HEK293 (cell line): ENCODE results near the gene LSM2.
A peak's percentile ranks its signal among the peaks of the same experiment; 100 is the strongest.

Experiments used
- PBX3 ChIP-seq: sonication (generic); formaldehyde crosslinking; IDR thresholded peaks from 2 replicates; pipeline ENCODE4 v1.8.1; 2022; ENCODE audit warnings: mild to moderate bottlenecking, moderate library complexity, missing genetic modification reagents
- REST ChIP-seq: fragments of 450-650 bp; formaldehyde crosslinking; IDR thresholded peaks from 2 replicates; pipeline ENCODE4 v1.5.1; 2016; ENCODE audit warnings: missing biosample characterization, missing genetic modification characterization
- TCF7L2 ChIP-seq: IDR thresholded peaks from 2 replicates; pipeline ENCODE4 v1.6.1; 2011; ENCODE audit warnings: low read depth, mild to moderate bottlenecking, inconsistent platforms, low read length, moderate library complexity, borderline replicate concordance
- ZNF221 ChIP-seq: fragments of 450-650 bp; formaldehyde crosslinking; IDR thresholded peaks from 2 replicates; pipeline ENCODE4 v1.5.1; 2017; ENCODE audit warnings: missing biosample characterization, missing genetic modification characterization, borderline replicate concordance
- ZNF37A ChIP-seq: fragments of 450-650 bp; IDR thresholded peaks from 2 replicates; pipeline ENCODE4 v1.5.1; 2018; ENCODE audit warnings: missing biosample characterization, missing genetic modification characterization
- ZNF514 ChIP-seq: fragments of 450-650 bp; formaldehyde crosslinking; IDR thresholded peaks from 2 replicates; pipeline ENCODE4 v1.5.1; 2016; ENCODE audit warnings: missing biosample characterization, missing genetic modification characterization
- ZNF549 ChIP-seq: fragments of 450-650 bp; IDR thresholded peaks from 2 replicates; pipeline ENCODE4 v1.5.1; 2018; ENCODE audit warnings: missing biosample characterization, missing genetic modification characterization, mild to moderate bottlenecking, inconsistent platforms, moderate library complexity
- ZSCAN30 ChIP-seq: fragments of 450-650 bp; IDR thresholded peaks from 2 replicates; pipeline ENCODE4 v1.5.1; 2018; ENCODE audit warnings: missing biosample characterization, mild to moderate bottlenecking, missing genetic modification characterization, moderate library complexity

GRCh38 chr6:31834367-31835250 is 27.8 kb upstream of the LSM2 start:
- no peak for TF ChIP-seq ZNF549 (tag by site-specific recombination)
- no peak; the same call in 1 of the 2 replicates for TF ChIP-seq PBX3
- TF ChIP-seq TCF7L2: no peak
- no peak for TF ChIP-seq ZNF221 (tag by site-specific recombination)
- TF ChIP-seq ZNF514 (tag by site-specific recombination): no peak
- TF ChIP-seq ZNF37A: no peak
- peak; percentile 43; the same call in 1 of the 2 replicates for TF ChIP-seq REST (tag by site-specific recombination)
- TF ChIP-seq ZSCAN30 (tag by site-specific recombination): peak; percentile 79; the same call in 1 of the 2 replicates
